Activated naive CD8-positive, alpha-beta T cell (primary cell): Measurements from ENCODE around the gene ZDHHC17.

Source experiments
- H3K27ac Mint-ChIP-seq: one replicate; pipeline ENCODE4 v1.8.0; 2021; ENCODE audit warnings: mixed read lengths
- H3K27me3 Mint-ChIP-seq: one replicate; pipeline ENCODE4 v1.8.0; 2021; ENCODE audit warnings: mixed read lengths
- H3K36me3 Mint-ChIP-seq: one replicate; pipeline ENCODE4 v1.8.0; 2021; ENCODE audit warnings: mixed read lengths
- H3K4me1 Mint-ChIP-seq: one replicate; pipeline ENCODE4 v1.8.0; 2021; ENCODE audit warnings: low read depth, mixed read lengths
- H3K4me3 Mint-ChIP-seq: one replicate; pipeline ENCODE4 v1.8.0; 2021; ENCODE audit warnings: mild to moderate bottlenecking, mixed read lengths
- H3K9me3 Mint-ChIP-seq: one replicate; pipeline ENCODE4 v1.8.0; 2021; ENCODE audit warnings: low read depth, mixed read lengths

The ZDHHC17 gene

GRCh38 chr12:76871742-76872141, 107.8 kb downstream of the ZDHHC17 start:
- H3K9me3 Mint-ChIP-seq = no peaks in the 10 kb centered on the region
- H3K27me3 Mint-ChIP-seq = peaks cover 33% of the 10 kb centered on the region
- no peak overlapping the region for H3K27ac Mint-ChIP-seq
- no peaks in the 10 kb centered on the region for H3K36me3 Mint-ChIP-seq
- H3K4me1 Mint-ChIP-seq = no peaks in the 10 kb centered on the region
- no peak overlapping the region for H3K4me3 Mint-ChIP-seq

- Mint-ChIP-seq H3K27ac (no peak overlapping the region), H3K27me3 (peaks cover 40% of the 10 kb centered on the region), H3K4me1 (peaks cover 1% of the 10 kb centered on the region), H3K9me3 (no peaks in the 10 kb centered on the region), H3K36me3 (no peaks in the 10 kb centered on the region), H3K4me3 (no peak overlapping the region)
Observed at GRCh38 chr12:76872415-76872814, 108.5 kb downstream of the ZDHHC17 start.

- Mint-ChIP-seq H3K4me3 (no peak overlapping the region), H3K27me3 (peaks cover 44% of the 10 kb centered on the region), H3K36me3 (no peaks in the 10 kb centered on the region), H3K27ac (no peak overlapping the region), H3K9me3 (no peaks in the 10 kb centered on the region), H3K4me1 (peaks cover 11% of the 10 kb centered on the region)
Observed at GRCh38 chr12:76874027-76874426, 110.1 kb downstream of the ZDHHC17 start.

- Mint-ChIP-seq H3K9me3 (no peaks in the 10 kb centered on the region), H3K27ac (no peak overlapping the region), H3K4me1 (peaks cover 15% of the 10 kb centered on the region), H3K36me3 (no peaks in the 10 kb centered on the region), H3K4me3 (no peak overlapping the region), H3K27me3 (peaks cover 47% of the 10 kb centered on the region)
Observed at GRCh38 chr12:76874491-76875190, 110.7 kb downstream of the ZDHHC17 start.

GRCh38 chr12:76876696-76877229, 112.8 kb downstream of the ZDHHC17 start:
- H3K27me3 Mint-ChIP-seq = peaks cover 44% of the 10 kb centered on the region

GRCh38 chr12:76878099-76878898, 114.4 kb downstream of the ZDHHC17 start:
- H3K27ac Mint-ChIP-seq = peak overlapping the region; percentile 22
- no peaks in the 10 kb centered on the region for H3K36me3 Mint-ChIP-seq
- peaks cover 18% of the 10 kb centered on the region for H3K4me1 Mint-ChIP-seq
- peak overlapping the region; percentile 96 for H3K4me3 Mint-ChIP-seq
- peaks cover 39% of the 10 kb centered on the region for H3K27me3 Mint-ChIP-seq
- H3K9me3 Mint-ChIP-seq = no peaks in the 10 kb centered on the region

More at GRCh38 chr12:76876696-76877229, 112.8 kb downstream of the ZDHHC17 start:
- H3K4me1 Mint-ChIP-seq = peaks cover 18% of the 10 kb centered on the region
- no peak overlapping the region for H3K4me3 Mint-ChIP-seq
- H3K27ac Mint-ChIP-seq = no peak overlapping the region
- no peaks in the 10 kb centered on the region for H3K9me3 Mint-ChIP-seq
- H3K36me3 Mint-ChIP-seq = no peaks in the 10 kb centered on the region

GRCh38 chr12:76878899-76879709, 115.2 kb downstream of the ZDHHC17 start, which contains the start of gene CSRP2:
Gene CSRP2 (minus strand): TSS chr12:76879019. CDS start chr12:76866260, 12,759 bp downstream.
- Mint-ChIP-seq H3K4me3 (peak within 1 kb of the TSS; percentile 96), H3K9me3 (no peaks in the 10 kb centered on the region), H3K4me1 (peaks cover 18% of the 10 kb centered on the region), H3K36me3 (no peaks in the 10 kb centered on the region), H3K27ac (peak within 1 kb of the TSS; percentile 22), H3K27me3 (peaks cover 35% of the 10 kb centered on the region)

GRCh38 chr12:76879710-76880518, 116.0 kb downstream of the ZDHHC17 start:
- Mint-ChIP-seq H3K36me3 (no peaks in the 10 kb centered on the region), H3K27me3 (peaks cover 31% of the 10 kb centered on the region), H3K4me1 (peaks cover 18% of the 10 kb centered on the region), H3K4me3 (peak overlapping the region; percentile 91), H3K27ac (no peak overlapping the region), H3K9me3 (no peaks in the 10 kb centered on the region)

- Mint-ChIP-seq H3K36me3 (no peaks in the 10 kb centered on the region), H3K9me3 (no peaks in the 10 kb centered on the region), H3K4me3 (peak overlapping the region; percentile 14), H3K4me1 (peaks cover 18% of the 10 kb centered on the region), H3K27me3 (peaks cover 27% of the 10 kb centered on the region), H3K27ac (no peak overlapping the region)
Observed at GRCh38 chr12:76880519-76881023, 116.7 kb downstream of the ZDHHC17 start.

- peaks cover 24% of the 10 kb centered on the region for H3K27me3 Mint-ChIP-seq
- peaks cover 18% of the 10 kb centered on the region for H3K4me1 Mint-ChIP-seq
- no peaks in the 10 kb centered on the region for H3K9me3 Mint-ChIP-seq
- H3K36me3 Mint-ChIP-seq = no peaks in the 10 kb centered on the region
- H3K4me3 Mint-ChIP-seq = no peak overlapping the region
- H3K27ac Mint-ChIP-seq = no peak overlapping the region
Observed at GRCh38 chr12:76881142-76881541, 117.2 kb downstream of the ZDHHC17 start.

- Mint-ChIP-seq H3K4me3 (no peak overlapping the region), H3K4me1 (peaks cover 17% of the 10 kb centered on the region), H3K27me3 (peaks cover 17% of the 10 kb centered on the region), H3K27ac (no peak overlapping the region), H3K9me3 (no peaks in the 10 kb centered on the region), H3K36me3 (no peaks in the 10 kb centered on the region)
Observed at GRCh38 chr12:76882367-76882766, 118.5 kb downstream of the ZDHHC17 start.

- Mint-ChIP-seq H3K9me3 (no peaks in the 10 kb centered on the region), H3K4me3 (no peak overlapping the region), H3K27ac (no peak overlapping the region), H3K4me1 (peaks cover 10% of the 10 kb centered on the region), H3K27me3 (peaks cover 13% of the 10 kb centered on the region), H3K36me3 (no peaks in the 10 kb centered on the region)
Observed at GRCh38 chr12:76883151-76883550, 119.2 kb downstream of the ZDHHC17 start.

GRCh38 chr12:76883811-76884210, 119.9 kb downstream of the ZDHHC17 start:
- Mint-ChIP-seq H3K4me3 (no peak overlapping the region), H3K4me1 (peaks cover 7% of the 10 kb centered on the region)

GRCh38 chr12:76888775-76889174, 124.9 kb downstream of the ZDHHC17 start:
- no peaks in the 10 kb centered on the region for H3K27me3 Mint-ChIP-seq
- no peaks in the 10 kb centered on the region for H3K9me3 Mint-ChIP-seq

More at GRCh38 chr12:76883811-76884210, 119.9 kb downstream of the ZDHHC17 start:
- Mint-ChIP-seq H3K9me3 (no peaks in the 10 kb centered on the region), H3K36me3 (no peaks in the 10 kb centered on the region), H3K27ac (no peak overlapping the region), H3K27me3 (peaks cover 11% of the 10 kb centered on the region)

More at GRCh38 chr12:76888775-76889174, 124.9 kb downstream of the ZDHHC17 start:
- Mint-ChIP-seq H3K27ac (no peak overlapping the region), H3K4me3 (no peak overlapping the region), H3K4me1 (peaks cover 12% of the 10 kb centered on the region), H3K36me3 (no peaks in the 10 kb centered on the region)
